Mesothelial cell of epicardium (in vitro differentiated cells): ENCODE results near the gene TMEFF2. TPM values are rescaled to one million over a fixed set of nuclear protein-coding genes. Genes with fewer than 3 reads are reported as not detected.

Experiments
- DNase-seq, 2 experiments: peaks; one replicate each; pipeline ENCODE4 v3.0.0; 2021; ENCODE audit warnings: low spot score in 2 of 2; ENCODE audit not compliant: unreplicated experiment in 2 of 2
- H3K27ac Mint-ChIP-seq: 2 replicates; pipeline ENCODE4 v1.8.0; 2021; ENCODE audit warnings: mixed read lengths
- H3K27me3 Mint-ChIP-seq: 2 replicates; pipeline ENCODE4 v1.8.0; 2021; ENCODE audit warnings: low read depth, mixed read lengths
- H3K36me3 Mint-ChIP-seq: 2 replicates; pipeline ENCODE4 v1.8.0; 2021; ENCODE audit warnings: mixed read lengths
- H3K4me1 Mint-ChIP-seq: 2 replicates; pipeline ENCODE4 v1.8.0; 2021; ENCODE audit warnings: mixed read lengths
- H3K4me3 Mint-ChIP-seq: 2 replicates; pipeline ENCODE4 v1.8.0; 2021; ENCODE audit warnings: mild to moderate bottlenecking, moderate library complexity, mixed read lengths
- H3K9me3 Mint-ChIP-seq: 2 replicates; pipeline ENCODE4 v1.8.0; 2021; ENCODE audit warnings: mixed read lengths
- total RNA-seq: library from RNA; stranded (reverse); gene quantifications from 3 replicates; pipeline ENCODE4 v1.2.1, GENCODE V29; 2021
- TF ChIP-seq, protein P1 (sequence below): fragments of 200-600 bp; sonication (generic); IDR thresholded peaks from one replicate; pipeline ENCODE4 v1.5.0; 2021; ENCODE audit warnings: antibody characterized with exemption; ENCODE audit not compliant: unreplicated experiment

TMEFF2 gene
- total RNA-seq, 1 donor from 2014 or later: 18.1 TPM

DNA sequence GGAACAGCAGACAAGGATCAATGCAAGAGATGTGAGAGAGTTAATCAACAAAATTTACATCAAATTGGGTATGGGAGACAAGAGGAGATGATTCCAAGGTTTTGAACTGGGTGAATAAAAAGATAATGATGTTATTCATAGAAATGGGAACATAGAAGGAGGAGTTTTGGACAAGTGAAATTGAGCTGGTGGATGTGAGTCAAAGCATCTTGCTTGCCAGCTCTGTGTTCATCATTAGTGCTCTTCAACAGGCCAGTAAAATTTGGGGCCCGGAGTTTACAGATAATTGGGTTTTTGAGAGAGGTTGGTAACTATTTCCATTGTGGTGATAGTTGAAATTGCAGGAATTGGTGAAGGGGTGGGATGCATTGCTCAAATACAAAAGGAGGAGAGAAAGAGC lies 277.9 kb downstream of the TMEFF2 start:
- Mint-ChIP-seq H3K36me3 (no peaks in the 10 kb centered on the region), H3K9me3 (no peaks in the 10 kb centered on the region), H3K27ac (no peak overlapping the region)

DNA sequence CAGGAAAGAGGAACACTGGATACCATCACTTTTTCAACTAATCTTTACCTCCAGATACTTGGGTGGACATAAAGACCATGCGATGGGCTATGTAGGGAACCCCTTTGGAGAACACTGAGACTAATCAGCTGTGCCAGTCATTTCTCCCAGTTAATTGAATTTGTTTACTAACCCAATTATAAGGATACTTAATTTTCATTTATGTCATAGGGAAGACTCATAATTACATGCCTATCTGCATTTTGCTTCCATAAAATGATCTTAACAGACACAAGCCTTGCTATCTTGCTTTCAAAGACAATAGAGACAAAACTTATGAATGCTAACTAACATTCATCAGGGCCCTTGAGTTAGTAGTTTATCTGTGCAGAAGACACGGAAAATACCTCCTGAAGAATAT lies 279.0 kb downstream of the TMEFF2 start:
- DNase-seq: no peak
- Mint-ChIP-seq H3K27me3 (no peaks in the 10 kb centered on the region), H3K4me3 (no peak overlapping the region), H3K4me1 (peaks cover 42% of the 10 kb centered on the region), H3K9me3 (no peaks in the 10 kb centered on the region), H3K36me3 (no peaks in the 10 kb centered on the region), H3K27ac (no peak overlapping the region)
- TF ChIP-seq, protein P1, sequence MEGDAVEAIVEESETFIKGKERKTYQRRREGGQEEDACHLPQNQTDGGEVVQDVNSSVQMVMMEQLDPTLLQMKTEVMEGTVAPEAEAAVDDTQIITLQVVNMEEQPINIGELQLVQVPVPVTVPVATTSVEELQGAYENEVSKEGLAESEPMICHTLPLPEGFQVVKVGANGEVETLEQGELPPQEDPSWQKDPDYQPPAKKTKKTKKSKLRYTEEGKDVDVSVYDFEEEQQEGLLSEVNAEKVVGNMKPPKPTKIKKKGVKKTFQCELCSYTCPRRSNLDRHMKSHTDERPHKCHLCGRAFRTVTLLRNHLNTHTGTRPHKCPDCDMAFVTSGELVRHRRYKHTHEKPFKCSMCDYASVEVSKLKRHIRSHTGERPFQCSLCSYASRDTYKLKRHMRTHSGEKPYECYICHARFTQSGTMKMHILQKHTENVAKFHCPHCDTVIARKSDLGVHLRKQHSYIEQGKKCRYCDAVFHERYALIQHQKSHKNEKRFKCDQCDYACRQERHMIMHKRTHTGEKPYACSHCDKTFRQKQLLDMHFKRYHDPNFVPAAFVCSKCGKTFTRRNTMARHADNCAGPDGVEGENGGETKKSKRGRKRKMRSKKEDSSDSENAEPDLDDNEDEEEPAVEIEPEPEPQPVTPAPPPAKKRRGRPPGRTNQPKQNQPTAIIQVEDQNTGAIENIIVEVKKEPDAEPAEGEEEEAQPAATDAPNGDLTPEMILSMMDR: no peak

More for the DNA sequence above, 277.9 kb downstream of the TMEFF2 start:
- TF ChIP-seq, protein P1: no peak
- DNase-seq: no peak
- H3K27me3 Mint-ChIP-seq: no peaks in the 10 kb centered on the region
- H3K4me1 Mint-ChIP-seq: peaks cover 42% of the 10 kb centered on the region
- H3K4me3 Mint-ChIP-seq: no peak overlapping the region

DNA sequence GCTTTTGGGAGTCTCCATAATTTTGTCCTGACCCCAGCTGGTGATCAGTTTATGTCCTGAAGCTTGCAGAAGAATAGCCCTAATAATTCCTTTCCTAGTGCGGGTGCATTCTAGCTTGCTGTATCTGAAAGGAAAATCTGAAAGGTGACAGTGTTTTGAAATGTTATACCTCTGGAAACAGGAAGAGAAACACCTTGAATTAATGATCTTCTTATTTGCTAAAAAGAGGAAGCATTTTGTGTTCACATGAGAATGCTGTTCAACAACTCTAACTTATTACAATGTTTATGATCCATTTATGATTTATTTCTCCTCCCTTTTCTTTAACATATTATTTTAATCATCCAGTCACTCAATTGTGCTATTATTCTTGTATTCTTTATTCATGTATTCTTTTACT lies 280.9 kb downstream of the TMEFF2 start:
- TF ChIP-seq, protein P1: no peak
- no peaks in the 10 kb centered on the region for H3K27me3 Mint-ChIP-seq
- H3K4me3 Mint-ChIP-seq: no peak overlapping the region
- H3K9me3 Mint-ChIP-seq: no peaks in the 10 kb centered on the region
- H3K36me3 Mint-ChIP-seq: no peaks in the 10 kb centered on the region
- no peak overlapping the region for H3K27ac Mint-ChIP-seq
- no peak for DNase-seq
- H3K4me1 Mint-ChIP-seq: peaks cover 42% of the 10 kb centered on the region

DNA sequence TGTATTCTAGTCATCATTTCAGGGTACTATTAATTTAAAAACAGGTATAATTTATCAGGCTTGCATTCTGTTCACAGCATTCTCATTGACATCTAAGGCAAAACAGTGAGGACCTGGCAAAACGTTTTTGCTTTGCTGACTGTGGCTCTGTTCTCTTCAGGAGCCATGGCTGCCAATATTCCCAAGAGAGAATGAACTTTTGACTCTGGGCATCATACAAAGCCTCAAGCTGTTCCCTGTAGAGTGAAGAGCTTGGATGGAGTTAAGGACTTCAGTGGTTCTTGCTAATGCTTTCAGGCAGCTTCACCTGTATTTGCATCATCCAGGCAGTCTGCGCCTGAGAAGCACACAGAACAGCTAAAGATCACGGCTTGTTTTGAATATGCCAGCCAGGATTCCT lies 282.0 kb downstream of the TMEFF2 start:
- TF ChIP-seq, protein P1: no peak
- no peak for DNase-seq
- Mint-ChIP-seq H3K4me1 (peaks cover 34% of the 10 kb centered on the region), H3K36me3 (no peaks in the 10 kb centered on the region), H3K9me3 (no peaks in the 10 kb centered on the region), H3K27ac (no peak overlapping the region), H3K4me3 (no peak overlapping the region), H3K27me3 (no peaks in the 10 kb centered on the region)

DNA sequence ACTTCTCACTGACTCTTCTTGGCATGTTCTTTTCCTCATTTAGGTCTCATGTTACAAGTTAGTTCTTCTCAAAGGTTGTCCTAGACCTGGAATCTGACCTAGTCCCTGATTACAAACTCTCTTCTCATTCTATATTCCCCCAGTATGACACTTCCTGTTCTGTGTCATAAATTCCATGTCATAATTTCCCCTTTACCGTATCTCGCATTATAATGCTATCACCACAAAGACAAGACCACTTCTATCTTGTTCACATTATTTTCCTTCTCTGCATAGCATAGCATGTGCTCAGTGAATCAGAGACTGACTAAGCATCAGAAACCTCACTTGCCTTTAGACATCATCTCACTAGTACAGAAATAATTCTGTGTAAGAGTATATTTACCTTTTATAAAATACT lies 284.2 kb downstream of the TMEFF2 start:
- no peaks in the 10 kb centered on the region for H3K9me3 Mint-ChIP-seq
- H3K36me3 Mint-ChIP-seq: no peaks in the 10 kb centered on the region
- no peak overlapping the region for H3K27ac Mint-ChIP-seq
- no peak overlapping the region for H3K4me3 Mint-ChIP-seq
- H3K27me3 Mint-ChIP-seq: no peaks in the 10 kb centered on the region
- no peak for DNase-seq
- TF ChIP-seq, protein P1: no peak
- H3K4me1 Mint-ChIP-seq: peaks cover 20% of the 10 kb centered on the region

DNA sequence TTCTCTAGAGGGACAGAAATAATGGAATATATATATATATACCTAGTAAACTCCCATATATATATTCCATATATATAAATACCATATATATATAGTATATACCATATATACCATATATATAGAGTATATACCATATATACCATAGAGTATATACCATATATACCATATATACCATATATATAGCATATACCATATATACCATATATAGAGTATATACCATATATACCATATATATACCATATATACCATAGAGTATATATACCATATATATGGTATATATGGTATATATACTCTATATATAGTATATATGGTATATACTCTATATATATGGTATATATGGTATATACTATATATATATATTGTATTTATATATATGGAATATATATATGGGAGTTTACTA lies 285.9 kb downstream of the TMEFF2 start:
- peaks cover 2% of the 10 kb centered on the region for H3K9me3 Mint-ChIP-seq
- no peaks in the 10 kb centered on the region for H3K36me3 Mint-ChIP-seq
- TF ChIP-seq, protein P1: no peak
- no peak for DNase-seq
- no peaks in the 10 kb centered on the region for H3K27me3 Mint-ChIP-seq
- peaks cover 11% of the 10 kb centered on the region for H3K4me1 Mint-ChIP-seq
- no peak overlapping the region for H3K4me3 Mint-ChIP-seq
- no peak overlapping the region for H3K27ac Mint-ChIP-seq
